Central memory CD4-positive, alpha-beta T cell (primary cell): ENCODE results near the gene EGLN1.

Experiments
- DNase-seq: peaks from one replicate; pipeline ENCODE4 v3.0.0; 2022

Gene EGLN1

DNA sequence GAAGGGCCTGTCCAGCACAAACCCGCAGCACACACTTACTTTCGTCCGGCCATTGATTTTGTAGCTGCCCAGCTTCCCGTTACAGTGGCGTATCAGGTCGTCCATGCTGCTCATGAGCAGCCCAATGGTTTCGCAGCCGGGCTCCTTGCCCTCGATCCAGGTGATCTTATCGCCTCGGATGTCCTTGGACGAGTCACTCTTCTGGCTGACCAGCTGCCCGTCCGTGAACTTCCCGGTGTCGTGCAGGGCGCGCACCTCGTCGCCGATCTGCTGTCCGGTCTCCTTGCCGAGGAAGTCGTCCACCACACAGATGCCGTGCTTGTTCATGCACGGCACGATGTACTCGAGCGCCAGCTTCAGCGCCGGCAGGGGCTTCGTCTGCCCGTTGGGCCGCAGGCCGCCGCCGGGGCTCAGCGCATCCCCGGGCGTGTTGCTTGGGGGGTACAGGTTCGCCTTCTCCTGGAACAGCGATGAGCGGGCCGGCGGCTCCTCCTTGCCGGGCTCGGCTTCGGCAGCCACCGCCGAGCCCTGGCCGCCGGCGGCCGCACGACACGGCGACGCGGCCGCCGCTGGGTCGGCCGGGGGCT lies 1.0 kb downstream of the EGLN1 start:
- DNase-seq: peak; percentile 16

DNA sequence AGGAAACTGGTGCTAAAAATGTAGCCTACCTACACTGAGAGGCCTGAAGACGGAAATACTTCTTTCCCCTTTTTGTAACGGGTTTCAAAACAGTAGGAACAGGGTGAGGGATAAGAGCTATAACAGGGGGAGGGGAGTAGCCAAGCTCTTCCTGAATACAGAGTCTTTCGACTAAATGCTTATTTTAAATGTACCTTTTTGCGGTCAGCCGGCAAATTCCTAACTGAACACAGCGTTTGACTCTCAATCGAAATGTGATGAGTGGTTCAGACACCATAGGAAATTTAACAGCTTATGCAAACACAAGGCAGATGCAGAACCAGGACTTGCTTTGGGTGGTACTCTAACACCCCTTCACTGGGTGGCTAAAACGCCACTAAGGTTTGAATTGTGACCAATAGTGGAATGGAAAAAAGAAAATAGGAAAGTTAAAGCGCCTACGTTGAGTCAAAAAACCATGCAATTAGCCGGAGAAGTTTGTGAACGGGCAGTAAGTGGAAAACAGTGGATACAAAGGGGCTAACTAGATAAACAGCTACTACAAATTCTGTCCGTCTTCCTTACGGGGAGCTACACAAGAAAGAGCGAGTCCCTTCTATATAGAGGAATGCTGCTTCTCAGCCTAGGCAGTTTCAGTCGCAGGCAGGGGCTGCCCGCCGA lies 1.7 kb downstream of the EGLN1 start:
- DNase-seq: no peak

DNA sequence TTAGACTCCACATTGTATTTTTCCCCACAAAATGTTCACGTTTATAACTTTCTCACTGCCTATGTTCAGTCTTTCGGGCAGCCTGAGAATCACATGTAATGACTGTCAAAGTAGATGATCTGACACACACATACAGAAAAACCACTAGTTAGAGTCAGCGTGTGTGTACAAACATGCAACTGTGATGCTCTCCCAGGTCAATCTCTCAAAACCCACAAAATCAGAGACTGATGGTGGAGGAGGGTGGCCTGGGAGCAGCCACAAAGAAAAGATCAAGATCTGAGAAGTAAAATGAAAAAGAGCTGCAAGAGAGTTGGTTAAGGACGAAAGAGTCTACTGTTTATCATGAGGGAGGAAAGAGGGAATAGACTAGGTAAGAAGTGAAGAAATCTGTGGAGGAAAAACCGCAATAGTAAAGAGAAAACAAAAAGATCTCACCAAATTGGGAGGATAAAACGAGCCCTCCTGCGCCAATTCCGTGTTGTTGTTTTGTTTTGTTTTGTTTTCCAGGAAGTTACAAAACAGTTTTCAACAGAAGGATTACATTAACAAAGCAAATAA lies 2.3 kb downstream of the EGLN1 start:
- DNase-seq: no peak

DNA sequence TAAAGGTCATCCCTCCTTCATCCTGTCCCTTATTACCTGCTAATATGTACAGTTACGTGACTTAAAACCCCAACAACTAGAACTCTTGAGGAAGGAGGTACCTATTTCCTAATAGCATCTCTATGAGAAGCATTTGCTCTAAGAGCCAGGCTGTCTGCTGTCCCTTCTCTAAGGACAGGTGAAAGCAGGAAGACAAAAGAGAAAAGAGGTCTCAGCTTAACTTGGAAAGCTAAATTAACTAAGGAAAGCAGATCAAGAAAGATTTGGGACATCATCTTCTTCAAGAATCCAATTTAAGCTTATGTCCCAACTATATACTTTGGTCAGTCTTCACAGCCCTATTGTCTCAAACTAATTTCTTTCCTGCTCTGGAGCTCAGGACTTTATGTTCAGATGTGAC lies 2.9 kb downstream of the EGLN1 start:
- DNase-seq: no peak

DNA sequence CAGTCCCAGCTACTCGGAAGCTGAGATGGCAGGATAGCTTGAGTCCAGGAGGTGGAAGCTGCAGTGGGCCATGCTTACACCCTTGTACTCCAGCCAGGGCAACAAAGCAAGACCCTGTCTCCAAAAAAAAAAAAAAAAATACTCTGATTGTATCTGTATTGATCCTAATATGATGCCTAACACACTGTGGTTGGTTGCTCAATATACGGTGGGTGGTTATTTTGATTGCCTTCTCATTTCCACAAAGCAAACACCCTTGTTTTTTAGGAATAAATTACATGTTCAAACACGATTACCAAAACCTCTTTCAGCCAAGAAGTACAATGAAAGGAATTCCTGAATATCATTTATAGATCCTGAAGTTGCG lies 3.4 kb downstream of the EGLN1 start:
- DNase-seq: no peak

DNA sequence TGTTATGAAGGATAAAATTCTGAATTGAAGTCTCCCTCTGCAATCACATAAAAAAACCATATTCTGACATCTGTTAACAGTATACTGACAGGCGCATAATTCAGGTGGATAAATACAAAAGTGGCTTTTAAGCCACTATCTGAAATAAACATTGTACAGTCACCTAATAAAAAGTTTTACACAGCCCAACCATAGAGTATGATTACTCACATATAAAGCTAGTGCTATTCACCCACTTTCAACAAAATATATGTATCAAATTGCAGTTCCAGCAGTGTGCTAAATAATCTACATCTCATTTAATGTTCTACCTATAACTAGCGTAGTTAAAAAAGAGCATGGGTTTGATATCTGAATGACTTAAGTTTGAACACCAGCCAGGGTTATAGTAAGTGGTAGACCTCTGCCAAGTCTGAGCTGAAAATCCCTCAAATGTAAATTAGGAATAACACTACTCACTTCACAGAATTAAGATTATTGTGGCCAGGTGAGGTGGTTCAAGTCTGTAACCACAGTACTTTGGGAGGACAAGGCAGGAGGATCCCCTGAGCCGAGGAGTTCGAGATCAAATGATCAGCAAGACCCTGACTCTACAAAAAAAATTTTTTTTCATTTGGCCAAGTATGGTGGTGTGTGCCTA lies 3.9 kb downstream of the EGLN1 start:
- no peak for DNase-seq

DNA sequence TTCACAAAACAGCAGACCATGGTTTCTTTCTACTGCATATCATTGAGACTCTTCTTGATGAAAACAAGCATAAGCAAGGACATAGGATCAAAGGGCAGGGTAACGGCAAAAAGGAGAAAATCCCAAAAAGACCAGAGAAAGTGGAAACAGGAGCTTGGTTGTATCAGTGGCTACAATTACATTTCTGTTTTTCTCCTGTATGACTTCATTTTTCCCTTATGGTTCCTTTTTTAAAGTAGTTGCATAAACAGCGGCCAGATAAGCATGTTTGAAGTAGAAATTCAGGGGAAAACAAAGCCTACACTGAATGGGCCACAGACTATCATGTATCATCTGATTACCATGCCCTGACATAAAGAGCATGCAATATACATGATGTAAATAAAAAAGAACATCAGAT lies 4.6 kb downstream of the EGLN1 start:
- no peak for DNase-seq

DNA sequence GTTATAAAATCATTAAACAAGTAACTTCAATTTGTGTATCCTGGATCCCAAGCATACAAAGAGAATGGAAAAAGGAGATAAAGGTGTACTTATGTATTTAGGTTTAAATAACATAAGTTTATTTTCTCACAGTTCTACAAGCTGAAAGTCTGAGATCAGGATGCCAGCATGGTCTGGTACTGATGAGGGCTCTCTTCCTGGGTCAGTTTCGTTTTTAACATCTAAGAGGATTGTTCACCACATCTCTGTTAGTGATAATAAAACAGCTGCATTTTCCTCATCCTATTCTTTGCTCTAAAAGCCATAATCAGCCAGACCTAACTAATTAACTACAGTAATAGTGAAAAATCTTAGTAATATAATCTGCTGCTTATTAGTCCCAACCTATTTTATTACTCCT lies 5.2 kb downstream of the EGLN1 start:
- no peak for DNase-seq

DNA sequence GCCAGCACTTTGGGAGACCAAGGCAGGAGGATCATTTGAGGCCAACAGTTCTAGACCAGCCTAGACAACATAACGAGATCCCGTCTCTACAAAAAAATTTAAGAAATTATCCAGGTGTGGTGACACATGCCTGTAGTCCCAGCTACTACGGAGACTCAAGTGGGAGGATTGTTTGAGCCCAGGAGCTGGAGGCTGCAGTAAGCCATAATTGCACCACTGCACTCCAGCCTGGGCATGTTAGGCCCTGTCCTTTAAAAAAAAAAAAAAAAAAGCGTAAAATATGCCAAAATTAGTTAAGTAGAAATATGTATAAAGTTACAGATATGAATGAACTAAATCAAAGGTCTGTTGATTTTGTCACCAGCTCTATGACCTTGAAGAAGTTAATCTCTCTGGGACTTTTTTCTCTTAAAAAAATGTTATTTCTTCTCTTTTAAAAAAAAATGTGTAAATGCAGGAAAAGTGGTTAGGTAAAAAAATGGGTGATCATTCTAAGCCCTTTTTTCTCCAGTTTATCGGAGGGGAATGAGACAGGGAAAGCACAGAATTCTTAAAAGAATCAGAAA lies 7.0 kb downstream of the EGLN1 start:
- no peak for DNase-seq

DNA sequence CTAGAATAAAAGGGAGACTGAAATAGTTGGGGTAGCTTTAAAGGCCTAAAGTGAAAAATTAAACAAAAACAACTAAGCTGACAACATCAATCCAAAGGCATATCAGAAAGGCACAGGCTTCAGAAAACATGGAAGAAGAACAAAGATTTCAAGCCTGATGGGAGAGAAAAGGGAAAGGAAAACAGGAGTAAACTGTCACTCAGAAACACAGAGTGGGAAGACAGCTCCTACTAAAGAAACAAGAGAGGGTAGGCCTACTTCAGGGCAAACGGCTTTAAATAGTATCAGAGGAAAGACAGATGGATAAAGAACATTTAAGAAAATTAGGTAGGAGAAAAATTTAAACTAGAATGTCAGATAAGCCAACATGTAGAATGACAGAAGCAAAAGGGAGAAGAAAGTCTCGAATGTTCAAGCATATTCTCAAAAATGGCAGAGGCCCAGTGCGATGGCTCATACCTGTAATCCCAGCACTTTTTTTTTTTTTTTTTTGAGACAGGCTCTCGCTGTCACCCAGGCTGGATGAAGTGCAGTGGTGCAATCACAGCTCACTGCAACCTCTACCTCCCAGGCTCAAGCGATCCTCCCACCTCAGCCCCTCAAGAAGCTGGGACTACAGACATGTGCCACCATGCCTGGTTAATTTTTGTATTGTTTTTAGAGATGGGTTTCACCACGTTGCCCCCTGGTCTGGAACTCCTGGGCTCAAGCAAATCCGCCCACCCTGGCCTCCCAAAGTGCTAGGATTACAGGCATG lies 7.6 kb downstream of the EGLN1 start:
- DNase-seq: no peak

DNA sequence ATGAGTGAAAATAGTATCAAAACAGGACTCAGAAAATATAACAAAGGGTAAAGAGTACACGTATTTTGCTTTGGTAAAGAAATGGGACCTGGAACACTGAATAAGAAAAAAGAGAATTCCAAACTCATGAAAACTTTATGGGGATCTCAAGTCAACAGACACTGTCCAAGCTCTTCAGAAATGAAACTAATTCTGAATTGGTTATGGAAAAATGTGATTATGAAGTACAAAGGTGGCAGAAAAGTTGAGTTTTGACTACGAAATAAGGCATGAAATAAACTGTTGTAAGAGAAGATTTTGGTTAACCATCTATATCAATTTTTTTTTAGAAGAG lies 8.4 kb downstream of the EGLN1 start:
- no peak for DNase-seq

DNA sequence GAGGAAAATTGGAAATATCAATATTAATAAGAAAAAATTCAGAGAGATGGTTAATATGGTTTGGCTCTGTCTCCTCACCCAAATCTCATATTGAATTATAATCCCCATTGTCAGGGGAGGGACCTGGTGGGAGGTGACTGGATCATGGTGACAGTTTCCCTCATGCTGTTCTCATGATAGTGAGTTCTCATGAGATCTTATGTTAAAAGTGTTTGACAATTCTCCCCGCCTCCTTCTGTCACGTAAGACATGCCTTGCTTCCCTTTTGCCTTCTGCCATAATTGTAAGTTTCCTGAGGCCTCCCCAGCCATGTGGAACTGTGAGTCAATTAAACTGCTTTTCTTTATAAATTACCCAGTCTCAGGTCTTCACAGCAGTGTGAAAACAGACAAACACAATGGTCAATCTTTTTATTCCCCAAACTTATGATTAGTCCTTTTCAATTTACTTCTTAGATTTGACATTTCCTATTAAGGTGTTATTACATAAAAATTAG lies 11.0 kb downstream of the EGLN1 start:
- DNase-seq: no peak

DNA sequence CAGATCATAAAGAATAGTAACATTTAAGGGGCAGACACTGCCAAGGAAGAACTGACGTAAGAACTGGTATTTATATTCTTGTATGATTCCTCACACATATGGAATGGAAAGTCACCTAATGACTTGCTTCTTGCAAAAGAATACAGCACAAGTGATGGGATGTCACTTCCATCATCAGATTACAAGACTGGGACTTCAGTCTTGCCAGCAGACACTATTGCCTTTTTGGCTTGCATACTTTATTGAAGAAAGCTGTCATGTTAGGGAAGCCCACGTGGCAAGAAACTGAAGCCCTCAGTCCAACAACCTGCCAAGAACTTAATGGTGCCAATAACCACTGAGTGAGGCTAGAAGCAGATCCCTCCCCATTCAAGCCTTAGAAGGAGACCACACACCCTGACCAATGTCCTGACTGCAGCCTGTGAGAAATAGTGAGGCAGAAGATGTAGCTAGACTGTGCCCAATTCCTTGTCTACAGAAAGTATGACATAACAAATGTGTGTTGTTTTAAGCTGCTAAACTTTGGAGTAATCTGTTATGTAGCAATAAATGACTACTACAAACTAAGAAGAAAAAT lies 12.0 kb downstream of the EGLN1 start:
- DNase-seq: no peak

DNA sequence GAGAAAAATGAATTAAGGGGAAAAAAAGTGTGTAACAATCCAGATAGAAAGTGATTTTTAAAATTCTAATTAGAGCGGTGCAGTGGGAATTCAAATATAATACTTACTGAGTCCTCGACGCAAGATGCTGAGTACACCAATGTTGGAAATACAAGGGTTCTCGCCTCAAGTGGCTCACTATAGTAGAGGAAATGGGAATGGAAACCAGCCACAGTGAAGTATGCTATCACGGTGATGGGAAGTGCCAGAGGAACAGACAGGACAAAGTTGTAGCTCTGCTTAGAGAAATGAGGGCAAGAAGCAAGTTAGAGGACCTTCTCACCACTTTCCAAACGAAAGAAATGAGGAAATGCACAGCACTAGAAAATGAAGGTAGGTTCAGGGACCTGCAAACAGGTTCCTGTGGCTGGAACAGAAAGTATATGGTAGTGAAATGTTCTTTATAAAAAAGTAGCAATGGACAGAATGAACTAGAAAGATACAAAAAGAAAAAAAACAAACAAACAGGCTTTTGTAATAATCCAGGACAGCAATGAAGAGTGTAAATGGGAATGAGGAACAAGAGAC lies 13.5 kb downstream of the EGLN1 start:
- DNase-seq: no peak

DNA sequence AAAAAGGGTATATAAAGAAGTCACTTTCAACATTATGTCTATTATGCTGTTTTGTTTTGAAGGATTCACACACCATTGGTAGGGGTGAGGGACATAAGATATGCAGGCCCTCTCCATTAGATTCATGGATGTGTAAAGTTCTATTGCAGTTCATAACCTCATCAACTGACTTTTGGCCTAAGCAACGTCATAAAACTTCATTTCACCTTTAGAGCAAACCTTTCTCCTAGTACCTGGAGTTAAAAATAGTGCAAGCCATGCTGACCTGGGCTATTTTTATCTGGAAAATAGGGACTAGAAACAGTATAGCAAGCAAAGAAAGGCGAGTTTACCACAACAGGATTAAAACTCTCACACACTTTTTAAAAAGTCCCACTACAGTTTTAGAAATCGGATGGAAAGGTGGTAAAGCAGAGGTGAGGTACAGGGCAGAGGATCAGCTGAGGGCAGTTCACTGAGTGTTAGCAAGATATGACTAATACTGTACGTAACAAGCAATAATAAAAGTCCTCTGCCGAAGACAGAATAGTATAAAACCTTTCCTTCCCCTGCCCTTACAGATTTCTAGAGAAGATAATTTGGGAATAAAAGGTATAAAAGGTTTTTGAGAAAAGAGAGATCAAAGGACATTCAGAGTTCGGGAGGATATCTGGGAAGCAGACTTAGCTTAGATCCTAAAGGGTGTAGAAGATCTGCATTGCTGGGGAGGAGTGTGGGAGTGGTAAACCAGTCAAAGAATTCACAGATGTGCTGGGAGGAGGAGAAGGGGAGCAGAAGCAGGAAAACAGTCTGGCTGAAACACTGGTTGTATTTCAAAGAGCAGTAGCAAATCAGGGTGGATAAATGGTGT lies 14.3 kb downstream of the EGLN1 start:
- DNase-seq: no peak

DNA sequence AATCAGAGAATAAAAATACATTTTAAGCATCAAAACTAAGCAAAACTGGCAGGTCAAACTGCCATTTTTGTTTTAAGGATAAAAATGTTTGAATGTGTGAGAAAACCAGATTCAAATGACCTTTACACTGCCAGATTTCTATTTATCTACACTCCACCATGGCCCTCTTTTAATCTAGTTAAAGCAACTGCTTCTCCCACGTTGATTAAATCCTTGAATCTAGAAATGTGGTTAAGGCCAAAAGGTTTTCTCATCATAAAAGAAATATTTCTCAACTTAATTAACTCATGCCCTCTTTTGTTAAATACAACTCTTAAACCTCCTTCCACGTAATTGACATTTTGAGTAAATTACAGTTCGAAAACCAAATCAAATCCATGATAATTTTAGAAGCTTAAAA lies 15.0 kb downstream of the EGLN1 start:
- no peak for DNase-seq

DNA sequence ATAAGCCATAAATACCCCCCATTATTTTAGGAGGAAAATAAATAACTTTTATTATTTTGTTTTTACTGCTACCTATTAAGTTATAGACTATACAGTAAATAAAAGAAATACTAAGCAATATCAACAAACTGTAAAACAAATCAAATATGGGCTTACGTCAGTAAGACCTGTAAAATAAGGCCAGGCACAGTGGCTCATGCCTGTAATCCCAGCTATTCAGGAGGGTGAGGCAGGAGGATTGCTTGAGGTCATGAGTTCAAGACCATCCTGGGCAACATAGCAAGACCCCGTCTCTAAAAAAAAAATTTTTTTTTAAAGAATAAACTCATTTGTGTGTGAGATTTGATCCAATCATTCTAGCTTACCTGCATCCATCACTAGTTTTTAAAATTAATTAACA lies 17.8 kb downstream of the EGLN1 start:
- no peak for DNase-seq

DNA sequence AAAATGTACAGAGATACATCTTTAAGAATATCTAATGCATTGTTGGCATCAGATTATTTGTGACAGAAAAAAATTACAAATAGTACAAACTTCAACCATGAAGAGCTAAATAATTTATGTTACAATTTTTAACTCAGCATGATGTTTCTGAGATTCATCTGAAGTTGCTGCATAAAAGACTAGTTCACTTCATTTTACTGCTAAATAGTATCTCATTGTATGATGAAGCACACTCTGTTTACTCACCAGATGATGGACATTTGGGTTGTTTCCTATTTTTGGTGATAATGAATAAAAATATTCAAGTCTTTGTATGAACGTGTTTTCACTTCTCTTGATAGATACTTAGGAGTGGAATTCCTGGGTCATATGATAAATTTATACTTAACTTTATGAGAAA lies 20.6 kb downstream of the EGLN1 start:
- no peak for DNase-seq

DNA sequence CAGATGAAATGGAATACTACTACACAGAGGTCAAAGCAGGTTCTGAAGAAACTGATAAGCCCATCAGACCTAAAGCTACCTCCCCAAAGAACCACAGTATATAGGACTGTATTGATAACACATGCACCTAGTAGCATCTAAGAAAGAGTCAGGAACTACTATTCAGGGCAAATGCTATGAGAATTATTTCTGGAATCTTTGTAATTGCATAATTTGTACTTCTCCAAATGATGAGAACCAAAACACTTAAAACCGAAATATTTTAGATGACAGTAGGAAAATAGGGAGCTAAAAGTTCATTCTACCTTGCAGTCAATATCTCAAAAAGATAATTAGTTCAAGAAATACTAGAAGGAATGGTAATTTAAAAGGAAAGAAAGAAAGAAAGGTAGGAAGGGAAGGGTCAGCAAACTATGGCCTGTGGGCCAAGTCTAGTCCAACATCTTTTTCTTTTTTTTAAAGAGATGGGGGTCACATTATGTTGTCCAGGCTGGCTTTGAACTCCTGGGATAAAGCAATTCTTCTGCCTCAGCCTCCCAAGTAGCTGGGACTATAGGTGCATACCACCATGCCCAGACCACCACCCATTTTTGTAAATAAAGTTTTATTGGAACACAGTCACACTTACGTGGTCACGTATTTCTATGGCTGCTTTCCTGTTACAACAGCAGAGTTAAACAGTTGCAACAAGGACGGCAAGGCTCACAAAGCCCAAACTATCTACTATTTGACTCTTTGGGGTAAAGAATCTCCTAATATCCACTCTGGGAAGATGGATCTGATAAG lies 24.0 kb downstream of the EGLN1 start:
- no peak for DNase-seq

DNA sequence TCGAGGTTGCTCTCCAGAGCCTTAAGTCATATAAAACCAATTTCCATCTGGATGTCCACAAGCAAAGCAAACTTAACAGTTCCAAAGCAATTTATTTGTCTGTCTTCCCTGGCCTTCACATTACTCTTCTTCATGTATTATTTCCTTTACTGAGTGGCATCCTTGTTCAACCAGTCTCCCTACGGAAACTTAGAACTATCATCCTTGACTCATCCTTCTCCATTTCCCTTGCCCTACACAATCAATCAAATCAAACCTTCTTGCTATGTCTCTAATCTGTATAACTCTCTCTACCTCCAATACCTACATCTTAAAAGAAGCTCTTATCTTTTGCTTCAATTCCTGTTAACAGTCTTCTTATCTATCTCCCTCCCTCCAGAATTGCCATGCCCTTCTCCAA lies 25.4 kb downstream of the EGLN1 start:
- DNase-seq: no peak

DNA sequence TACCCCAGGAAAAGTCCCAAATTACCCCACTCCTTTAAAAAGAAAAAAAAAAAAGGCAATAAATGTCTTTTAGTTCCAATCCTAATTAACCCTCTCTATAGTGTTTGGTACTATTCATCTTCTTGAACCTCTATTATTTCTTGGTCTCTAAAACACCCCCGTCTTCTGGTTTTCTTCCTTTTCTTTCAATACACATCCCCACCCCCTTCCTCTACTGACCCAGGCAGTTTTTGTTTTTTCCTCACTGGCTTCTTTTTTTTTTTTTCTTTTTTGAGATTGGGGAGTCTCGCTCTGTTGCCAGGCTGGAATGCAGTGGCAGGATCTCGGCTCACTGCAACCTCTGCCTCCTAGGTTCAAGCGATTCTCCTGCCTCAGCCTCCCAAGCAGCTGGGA lies 26.1 kb downstream of the EGLN1 start:
- no peak for DNase-seq
